H1 (cell line): ENCODE results near the gene FAM210A. TPM values are rescaled to one million over a fixed set of nuclear protein-coding genes. Genes with fewer than 3 reads are reported as not detected.

Experiments
- CTCF ChIA-PET: fragments of 300-600 bp; sonication (Branson Sonifier 250); formaldehyde crosslinking; loops from one replicate; lab custom pipeline; 2021; ENCODE audit not compliant: partially characterized antibody; lab: Charles Lee
- POLR2A ChIA-PET: fragments of 300-600 bp; sonication (Branson Sonifier 250); formaldehyde crosslinking; loops from one replicate; lab custom pipeline; 2021; ENCODE audit warnings: inconsistent platforms; ENCODE audit not compliant: partially characterized antibody; lab: Charles Lee
- DNase-seq, 2 experiments: peaks; one replicate each; pipeline versions ENCODE4 v3.0.0 to v3.0.0-alpha.2; 2010 to 2022; ENCODE audit warnings: low spot score in 2 of 2, low read depth in 1 of 2, mixed read lengths in 1 of 2
- FAIRE-seq: peaks from 2 replicates; lab custom pipeline; 2011; peaks lifted over from hg19 to GRCh38; lab: Jason Lieb, UNC
- H2AFZ ChIP-seq: 2 replicates; pipeline ENCODE4 v1.8.1; 2012; ENCODE audit warnings: low read length, inconsistent platforms
- H2AK5ac ChIP-seq: 2 replicates; pipeline ENCODE4 v1.6.1; 2013; ENCODE audit warnings: low read depth, low read length
- H2BK120ac ChIP-seq: replicated peaks from 2 replicates; pipeline ENCODE3; 2013; ENCODE audit warnings: low read depth, low read length, inconsistent platforms
- H2BK12ac ChIP-seq: 2 replicates; pipeline ENCODE4 v1.6.1; 2013; ENCODE audit warnings: low read depth, low read length
- H2BK15ac ChIP-seq: 2 replicates; pipeline ENCODE4 v1.6.1; 2013; ENCODE audit warnings: low read length
- H2BK20ac ChIP-seq: 2 replicates; pipeline ENCODE4 v1.6.1; 2013; ENCODE audit warnings: low read length
- H2BK5ac ChIP-seq: 2 replicates; pipeline ENCODE4 v1.6.1; 2013; ENCODE audit warnings: low read depth, low read length
- H3K14ac ChIP-seq: 2 replicates; pipeline ENCODE4 v1.6.1; 2013; ENCODE audit warnings: inconsistent platforms; ENCODE audit not compliant: insufficient read length
- H3K18ac ChIP-seq: 2 replicates; pipeline ENCODE4 v1.6.1; 2013; ENCODE audit warnings: low read length; ENCODE audit errors: extremely low read depth
- H3K23ac ChIP-seq: 2 replicates; pipeline ENCODE4 v1.6.1; 2013; ENCODE audit warnings: inconsistent platforms; ENCODE audit not compliant: insufficient read length
- H3K23me2 ChIP-seq: 2 replicates; pipeline ENCODE4 v1.6.1; 2013; ENCODE audit warnings: low read depth, low read length
- H3K27ac ChIP-seq: 2 replicates; pipeline ENCODE4 v1.6.1; 2011; ENCODE audit warnings: low read depth, low read length, inconsistent platforms
- H3K27me3 ChIP-seq, 4 experiments: replicated peaks in 1 of 4; 1 replicate in 1 of 4; 2 replicates in 3 of 4; pipeline versions ENCODE4 v1.6.1 to v1.8.1; 2011 to 2013; ENCODE audit warnings: low read length in 3 of 4, mild to moderate bottlenecking in 3 of 4, inconsistent platforms in 2 of 4, mixed read lengths in 2 of 4, moderate library complexity in 1 of 4; ENCODE audit not compliant: control insufficient read depth in 3 of 4, insufficient read depth in 3 of 4; ENCODE audit errors: extremely low read depth in 1 of 4
- H3K36me3 ChIP-seq, 4 experiments: 2 replicates each; pipeline versions ENCODE4 v1.6.1 to v1.8.1; 2011 to 2013; ENCODE audit warnings: mild to moderate bottlenecking in 4 of 4, low read length in 3 of 4, moderate library complexity in 2 of 4, control low read depth in 1 of 4, inconsistent platforms in 1 of 4; ENCODE audit not compliant: insufficient read depth in 4 of 4, control insufficient read depth in 2 of 4
- H3K4ac ChIP-seq: replicated peaks from 2 replicates; pipeline ENCODE3; 2013; ENCODE audit warnings: low read length, low read depth, mixed read lengths, inconsistent platforms; ENCODE audit not compliant: insufficient read length
- H3K4me1 ChIP-seq, 4 experiments: replicated peaks in 1 of 4; 1 replicate in 1 of 4; 2 replicates in 3 of 4; pipeline versions ENCODE4 v1.6.1 to v1.8.1; 2011 to 2013; ENCODE audit warnings: low read length in 3 of 4, inconsistent platforms in 2 of 4, mixed read lengths in 1 of 4; ENCODE audit not compliant: insufficient read depth in 4 of 4, control insufficient read depth in 3 of 4
- H3K4me2 ChIP-seq, 2 experiments: 2 replicates each; pipeline versions ENCODE4 v1.6.1 to v1.8.1; 2011 to 2013; ENCODE audit warnings: low read depth in 2 of 2, low read length in 2 of 2, control low read depth in 1 of 2, inconsistent platforms in 1 of 2, mild to moderate bottlenecking in 1 of 2; ENCODE audit not compliant: insufficient read depth in 1 of 2
- H3K4me3 ChIP-seq, 4 experiments: fragments of 200-600, 300-600 bp in 1 of 4; sonication (generic), shearing (Covaris generic), sonication (Bioruptor Twin) in 1 of 4; 2 replicates each; pipeline versions ENCODE4 v1.5.1 to v1.8.1; 2011 to 2016; ENCODE audit warnings: low read length in 4 of 4, low read depth in 3 of 4, control low read depth in 2 of 4, inconsistent platforms in 2 of 4, mild to moderate bottlenecking in 2 of 4, mixed read lengths in 1 of 4, moderate library complexity in 1 of 4; ENCODE audit not compliant: insufficient read depth in 2 of 4; ENCODE audit errors: extremely low read depth in 1 of 4
- H3K56ac ChIP-seq: replicated peaks from 2 replicates; pipeline ENCODE3; 2013; ENCODE audit warnings: low read depth, mild to moderate bottlenecking, mixed read lengths, low read length, inconsistent platforms; ENCODE audit not compliant: insufficient read length
- H3K79me1 ChIP-seq: 2 replicates; pipeline ENCODE4 v1.6.1; 2013; ENCODE audit warnings: low read depth, low read length, control low read depth
- H3K79me2 ChIP-seq, 2 experiments: 2 replicates each; pipeline versions ENCODE4 v1.6.1 to v1.8.1; 2012 to 2013; ENCODE audit warnings: low read length in 2 of 2, mild to moderate bottlenecking in 2 of 2, inconsistent platforms in 1 of 2; ENCODE audit not compliant: insufficient read depth in 2 of 2, control insufficient read depth in 1 of 2
- H3K9ac ChIP-seq, 4 experiments: replicated peaks in 1 of 4; 1 replicate in 1 of 4; 2 replicates in 3 of 4; pipeline versions ENCODE4 v1.6.1 to v1.8.1; 2011 to 2013; ENCODE audit warnings: low read depth in 3 of 4, low read length in 3 of 4, control low read depth in 2 of 4, mild to moderate bottlenecking in 2 of 4, moderate library complexity in 2 of 4, inconsistent platforms in 1 of 4; ENCODE audit errors: extremely low read depth in 1 of 4
- H3K9me3 ChIP-seq, 2 experiments: 2 replicates each; pipeline versions ENCODE4 v1.6.1 to v1.8.1; 2012 to 2013; ENCODE audit warnings: mild to moderate bottlenecking in 2 of 2, moderate library complexity in 2 of 2, control low read depth in 1 of 2, inconsistent platforms in 1 of 2, low read depth in 1 of 2, low read length in 1 of 2, mixed read lengths in 1 of 2; ENCODE audit not compliant: insufficient read depth in 2 of 2
- H4K20me1 ChIP-seq, 2 experiments: replicated peaks in 1 of 2; 2 replicates each; pipeline versions ENCODE3 to v1.8.1; 2011 to 2013; ENCODE audit warnings: inconsistent platforms in 2 of 2, low read length in 2 of 2, mild to moderate bottlenecking in 1 of 2; ENCODE audit not compliant: insufficient read depth in 2 of 2, control insufficient read depth in 1 of 2
- H4K5ac ChIP-seq: 2 replicates; pipeline ENCODE4 v1.6.1; 2013; ENCODE audit warnings: low read length, low read depth, mixed read lengths, inconsistent platforms; ENCODE audit not compliant: insufficient read length
- H4K8ac ChIP-seq: 2 replicates; pipeline ENCODE4 v1.8.0; 2013; ENCODE audit warnings: mild to moderate bottlenecking, moderate library complexity, low read length, inconsistent platforms; ENCODE audit not compliant: insufficient read depth; ENCODE audit errors: extremely low read depth
- H4K91ac ChIP-seq: replicated peaks from 2 replicates; pipeline ENCODE3; 2013; ENCODE audit warnings: low read length, mixed read lengths, inconsistent platforms; ENCODE audit not compliant: insufficient read length
- KDM5A ChIP-seq: fragments of 200-600 bp; IDR thresholded peaks from 2 replicates; pipeline ENCODE4 v1.7.1; 2012; ENCODE audit warnings: mild to moderate bottlenecking, low read length, inconsistent platforms, mixed read lengths
- SAP30 ChIP-seq: fragments of 300-600 bp; sonication (generic); IDR thresholded peaks from 2 replicates; pipeline ENCODE4 v1.7.1; 2012; ENCODE audit warnings: low read length, moderate library complexity, mild to moderate bottlenecking, inconsistent platforms; ENCODE audit not compliant: insufficient read depth, insufficient replicate concordance
- WGBS, 2 experiments: shearing (Covaris generic) in 1 of 2; methylation state at CpG; one replicate each; pipeline versions ENCODE4 v1.1.6 to v1.1.7; 2013 to 2015; ENCODE audit warnings: low lambda C conversion rate in 2 of 2, mixed read lengths in 2 of 2, inconsistent platforms in 1 of 2, low coverage in 1 of 2, missing lambda C conversion rate in 1 of 2; ENCODE audit not compliant: insufficient replicate concordance in 2 of 2, insufficient coverage in 1 of 2, insufficient read length in 1 of 2; ENCODE audit errors: extremely low coverage in 1 of 2, missing lambda C conversion rate in 1 of 2; 5-methylcytosine and 5-hydroxymethylcytosine counted together
- polyA plus RNA-seq, 7 experiments: library from polyadenylated mRNA; depleted of rRNA in 3 of 7; stranded (reverse) in 5 of 7; unstranded in 2 of 7; fragments of >200 nt in 5 of 7; fragments of 200-250 nt in 2 of 7; gene quantifications; 1 replicate in 5 of 7; 2 replicates in 1 of 7; 4 replicates in 1 of 7; pipeline versions ENCODE4 v1.2.1 to v1.2.3, GENCODE V29; 2011 to 2013; ENCODE audit warnings: missing spikeins in 2 of 7, mixed read lengths in 2 of 7
- total RNA-seq: library from RNA; stranded (reverse); fragmentation: NEBNext Ultra II Directional; extraction: Animal tissue kit (Norgen Biotek cat#: 25700); gene quantifications from 2 replicates; pipeline ENCODE4 v1.2.1, GENCODE V29; 2021
- TF ChIP-seq, protein P1 (sequence below), 3 experiments: IDR thresholded peaks; 1 replicate in 2 of 3; 2 replicates in 1 of 3; pipeline versions ENCODE4 v1.5.1 to v1.6.1; 2011; ENCODE audit warnings: low read length in 3 of 3, mild to moderate bottlenecking in 3 of 3, inconsistent platforms in 2 of 3, low read depth in 1 of 3, moderate library complexity in 1 of 3; ENCODE audit not compliant: insufficient read depth in 1 of 3; ENCODE audit errors: control extremely low read depth in 1 of 3

FAM210A gene
- total and polyA plus RNA-seq, 2 of the 8 experiments (the other 6 are each of a cell fraction or from before 2014, with no cell fraction given), result 8.2 to 25.4 TPM

DNA sequence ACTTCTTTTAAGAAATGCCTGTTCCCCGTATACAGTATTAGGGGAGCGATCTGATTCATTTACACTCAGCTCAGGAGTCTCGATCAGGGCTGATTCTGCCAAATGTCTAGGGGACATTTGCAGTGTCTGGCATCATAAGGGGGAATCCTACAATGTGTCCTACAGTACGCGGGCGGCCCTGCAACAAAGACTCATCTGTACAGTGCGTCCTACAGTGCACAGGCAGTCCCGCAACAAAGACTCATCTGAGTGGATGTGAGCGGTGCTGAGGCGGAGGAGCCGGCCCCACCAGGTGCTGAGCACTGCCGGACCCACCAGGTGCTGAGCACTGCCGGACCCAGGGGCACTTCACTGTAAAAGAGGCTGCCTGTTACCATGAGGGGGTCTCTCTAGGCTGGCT, 102.5 kb downstream of the FAM210A start:
- Histone ChIP-seq H4K5ac (no peak overlapping the region), H2BK5ac (no peak overlapping the region), H3K14ac (no peak overlapping the region), H3K23ac (no peak overlapping the region), H3K18ac (no peak overlapping the region), H2AK5ac (no peak overlapping the region), H2BK12ac (no peak overlapping the region), H4K8ac (no peak overlapping the region), H3K4me1 (no peaks in the 10 kb centered on the region; a peak in 1 of 7 replicates), H3K56ac (no peak overlapping the region), H4K91ac (no peak overlapping the region), H4K20me1 (no peaks in the 10 kb centered on the region), H3K4me2 (no peak overlapping the region), H3K79me1 (no peaks in the 10 kb centered on the region; the same call in 1 of the 2 replicates), H3K9ac (no peak overlapping the region), H3K9me3 (no peaks in the 10 kb centered on the region), H2BK15ac (no peak overlapping the region), H3K79me2 (no peaks in the 10 kb centered on the region), H3K36me3 (no peaks in the 10 kb centered on the region), H2BK120ac (no peak overlapping the region), H3K27ac (no peak overlapping the region), H3K4me3 (no peak overlapping the region), H3K23me2 (no peaks in the 10 kb centered on the region), H2BK20ac (no peak overlapping the region), H3K4ac (no peak overlapping the region), H3K27me3 (no peaks in the 10 kb centered on the region), H2AFZ (no peak overlapping the region)
- ChIA-PET POLR2A (no interaction called here), CTCF (interaction anchor here (1.2 to 3.7 kb wide), 3 partner anchors 66 to 189 kb away, joined by 3 to 14 read pairs (median 4); no protein-coding TSS in a partner anchor)
- no peak for DNase-seq
- no peak for FAIRE-seq
- WGBS, 2 experiments, result 89% methylated on average over 13 of the region's 13 CpGs; no CpG with 5 or more reads in 1 of the 2 experiments
- no peak for TF ChIP-seq KDM5A
- TF ChIP-seq, protein P1, sequence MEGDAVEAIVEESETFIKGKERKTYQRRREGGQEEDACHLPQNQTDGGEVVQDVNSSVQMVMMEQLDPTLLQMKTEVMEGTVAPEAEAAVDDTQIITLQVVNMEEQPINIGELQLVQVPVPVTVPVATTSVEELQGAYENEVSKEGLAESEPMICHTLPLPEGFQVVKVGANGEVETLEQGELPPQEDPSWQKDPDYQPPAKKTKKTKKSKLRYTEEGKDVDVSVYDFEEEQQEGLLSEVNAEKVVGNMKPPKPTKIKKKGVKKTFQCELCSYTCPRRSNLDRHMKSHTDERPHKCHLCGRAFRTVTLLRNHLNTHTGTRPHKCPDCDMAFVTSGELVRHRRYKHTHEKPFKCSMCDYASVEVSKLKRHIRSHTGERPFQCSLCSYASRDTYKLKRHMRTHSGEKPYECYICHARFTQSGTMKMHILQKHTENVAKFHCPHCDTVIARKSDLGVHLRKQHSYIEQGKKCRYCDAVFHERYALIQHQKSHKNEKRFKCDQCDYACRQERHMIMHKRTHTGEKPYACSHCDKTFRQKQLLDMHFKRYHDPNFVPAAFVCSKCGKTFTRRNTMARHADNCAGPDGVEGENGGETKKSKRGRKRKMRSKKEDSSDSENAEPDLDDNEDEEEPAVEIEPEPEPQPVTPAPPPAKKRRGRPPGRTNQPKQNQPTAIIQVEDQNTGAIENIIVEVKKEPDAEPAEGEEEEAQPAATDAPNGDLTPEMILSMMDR (IDR thresholded peaks at IDR 0.05; ENCODE audit: control extremely low read depth in 1 of 3, insufficient read depth in 1 of 3, low read depth in 1 of 3, low read length in 3 of 3), result no peak
- no peak for TF ChIP-seq SAP30
